Measurements from ENCODE around the gene KLK4.

The KLK4 gene

DNA sequence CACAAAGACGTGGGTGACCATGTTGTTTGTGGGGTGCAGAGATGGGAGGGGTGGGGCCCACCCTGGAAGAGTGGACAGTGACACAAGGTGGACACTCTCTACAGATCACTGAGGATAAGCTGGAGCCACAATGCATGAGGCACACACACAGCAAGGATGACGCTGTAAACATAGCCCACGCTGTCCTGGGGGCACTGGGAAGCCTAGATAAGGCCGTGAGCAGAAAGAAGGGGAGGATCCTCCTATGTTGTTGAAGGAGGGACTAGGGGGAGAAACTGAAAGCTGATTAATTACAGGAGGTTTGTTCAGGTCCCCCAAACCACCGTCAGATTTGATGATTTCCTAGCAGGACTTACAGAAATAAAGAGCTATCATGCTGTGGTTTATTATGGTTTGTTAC is 32.3 kb downstream of the KLK4 start:
- no peak for DNase-seq (ENCODE audit: low spot score)

DNA sequence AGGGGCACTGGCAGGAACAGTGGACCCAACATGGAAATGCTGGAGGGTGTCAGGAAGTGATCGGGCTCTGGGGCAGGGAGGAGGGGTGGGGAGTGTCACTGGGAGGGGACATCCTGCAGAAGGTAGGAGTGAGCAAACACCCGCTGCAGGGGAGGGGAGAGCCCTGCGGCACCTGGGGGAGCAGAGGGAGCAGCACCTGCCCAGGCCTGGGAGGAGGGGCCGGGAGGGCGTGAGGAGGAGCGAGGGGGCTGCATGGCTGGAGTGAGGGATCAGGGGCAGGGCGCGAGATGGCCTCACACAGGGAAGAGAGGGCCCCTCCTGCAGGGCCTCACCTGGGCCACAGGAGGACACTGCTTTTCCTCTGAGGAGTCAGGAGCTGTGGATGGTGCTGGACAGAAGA is 33.9 kb downstream of the KLK4 start:
- no peak for DNase-seq (ENCODE audit: low spot score)

DNA sequence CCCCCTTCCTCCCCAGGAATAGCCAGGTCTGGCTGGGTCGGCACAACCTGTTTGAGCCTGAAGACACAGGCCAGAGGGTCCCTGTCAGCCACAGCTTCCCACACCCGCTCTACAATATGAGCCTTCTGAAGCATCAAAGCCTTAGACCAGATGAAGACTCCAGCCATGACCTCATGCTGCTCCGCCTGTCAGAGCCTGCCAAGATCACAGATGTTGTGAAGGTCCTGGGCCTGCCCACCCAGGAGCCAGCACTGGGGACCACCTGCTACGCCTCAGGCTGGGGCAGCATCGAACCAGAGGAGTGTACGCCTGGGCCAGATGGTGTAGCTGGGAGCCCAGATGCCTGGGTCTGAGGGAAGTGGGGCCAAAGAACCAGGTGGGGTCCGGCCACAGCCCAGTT is 34.7 kb downstream of the KLK4 start:
- no peak for DNase-seq (ENCODE audit: low spot score)

DNA sequence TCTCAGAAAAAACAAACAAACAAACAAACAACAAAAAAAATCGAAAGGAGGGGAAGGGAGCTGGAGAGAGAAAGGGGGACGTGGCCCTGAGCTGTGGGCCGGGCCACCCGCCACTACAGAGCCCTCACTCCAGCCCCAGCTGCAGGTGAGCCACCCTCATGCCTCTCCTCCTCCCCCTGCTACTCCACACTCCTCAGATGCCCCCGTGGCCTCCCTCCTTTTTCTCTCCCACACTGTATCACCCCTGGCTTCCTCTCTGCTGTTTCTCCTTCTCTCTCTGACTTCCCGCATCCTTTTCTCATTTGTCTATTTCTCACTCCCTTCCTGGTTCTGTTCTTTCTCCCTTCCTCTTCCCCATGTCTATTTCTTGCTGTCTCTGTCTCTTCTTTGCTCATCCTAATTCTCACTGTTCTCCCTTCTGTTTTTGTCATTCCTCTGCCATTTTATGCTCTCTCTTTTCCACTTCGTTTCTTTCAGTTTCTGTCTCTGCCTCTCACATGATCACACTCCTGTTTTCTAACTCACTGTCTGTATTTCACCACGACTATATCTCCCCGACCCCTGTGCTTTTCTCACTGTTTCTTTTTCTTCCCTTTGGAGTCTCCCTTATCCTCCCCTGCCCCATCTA is 35.3 kb downstream of the KLK4 start:
- DNase-seq (ENCODE audit: low spot score), result no peak

DNA sequence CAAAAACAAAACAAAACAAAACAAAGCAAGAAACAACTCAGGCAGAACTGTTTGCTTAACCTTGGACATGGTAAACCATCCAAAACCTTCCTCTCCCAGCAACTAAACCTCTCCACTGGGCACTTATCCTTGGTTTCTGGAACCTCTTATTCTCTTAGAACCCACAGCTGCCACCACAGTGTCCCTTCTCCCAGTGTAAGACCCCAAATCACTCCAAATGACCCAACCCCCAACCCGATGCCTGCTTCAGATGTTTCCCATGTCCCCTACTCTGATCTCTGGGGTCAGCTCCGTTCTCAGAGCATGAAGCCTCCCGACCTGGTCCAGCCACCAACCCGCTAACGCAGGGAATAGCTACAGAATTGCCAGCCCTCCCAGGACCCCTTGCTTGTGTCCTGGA is 37.0 kb downstream of the KLK4 start:
- no peak for DNase-seq (ENCODE audit: low spot score)

DNA sequence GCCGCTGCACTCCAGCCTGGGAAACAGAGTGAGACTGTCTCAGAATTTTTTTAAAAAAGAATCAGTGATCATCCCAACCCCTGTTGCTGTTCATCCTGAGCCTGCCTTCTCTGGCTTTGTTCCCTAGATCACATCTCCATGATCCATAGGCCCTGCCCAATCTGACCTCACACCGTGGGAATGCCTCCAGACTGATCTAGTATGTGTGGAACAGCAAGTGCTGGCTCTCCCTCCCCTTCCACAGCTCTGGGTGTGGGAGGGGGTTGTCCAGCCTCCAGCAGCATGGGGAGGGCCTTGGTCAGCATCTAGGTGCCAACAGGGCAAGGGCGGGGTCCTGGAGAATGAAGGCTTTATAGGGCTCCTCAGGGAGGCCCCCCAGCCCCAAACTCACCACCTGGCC is 38.1 kb downstream of the KLK4 start, which contains the start of gene KLK2:
TSS of gene KLK2 (plus strand) at position 384 of the 400 bp plus-strand sequence. CDS start 35 bp downstream, outside the sequence.
- no peak for DNase-seq (ENCODE audit: low spot score)

DNA sequence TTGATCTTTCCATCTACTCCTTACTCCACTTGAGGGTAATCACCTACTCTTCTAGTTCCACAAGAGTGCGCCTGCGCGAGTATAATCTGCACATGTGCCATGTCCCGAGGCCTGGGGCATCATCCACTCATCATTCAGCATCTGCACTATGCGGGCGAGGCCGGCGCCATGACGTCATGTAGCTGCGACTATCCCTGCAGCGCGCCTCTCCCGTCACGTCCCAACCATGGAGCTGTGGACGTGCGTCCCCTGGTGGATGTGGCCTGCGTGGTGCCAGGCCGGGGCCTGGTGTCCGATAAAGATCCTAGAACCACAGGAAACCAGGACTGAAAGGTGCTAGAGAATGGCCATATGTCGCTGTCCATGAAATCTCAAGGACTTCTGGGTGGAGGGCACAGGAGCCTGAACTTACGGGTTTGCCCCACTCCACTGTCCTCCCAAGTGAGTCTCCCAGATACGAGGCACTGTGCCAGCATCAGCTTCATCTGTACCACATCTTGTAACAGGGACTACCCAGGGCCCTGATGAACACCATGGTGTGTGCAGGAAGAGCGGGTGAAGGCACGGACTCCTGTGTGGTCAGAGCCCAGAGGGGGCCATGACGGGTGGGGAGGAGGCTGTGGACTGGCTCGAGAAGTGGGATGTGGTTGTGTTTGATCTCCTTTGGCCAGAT is 40.6 kb downstream of the KLK4 start:
- DNase-seq (ENCODE audit: low spot score), result no peak

DNA sequence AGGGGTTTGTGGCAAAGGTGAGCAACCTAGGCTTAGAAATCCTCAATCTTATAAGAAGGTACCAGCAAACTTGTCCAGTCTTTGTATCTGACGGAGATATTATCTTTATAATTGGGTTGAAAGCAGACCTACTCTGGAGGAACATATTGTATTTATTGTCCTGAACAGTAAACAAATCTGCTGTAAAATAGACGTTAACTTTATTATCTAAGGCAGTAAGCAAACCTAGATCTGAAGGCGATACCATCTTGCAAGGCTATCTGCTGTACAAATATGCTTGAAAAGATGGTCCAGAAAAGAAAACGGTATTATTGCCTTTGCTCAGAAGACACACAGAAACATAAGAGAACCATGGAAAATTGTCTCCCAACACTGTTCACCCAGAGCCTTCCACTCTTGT is 41.7 kb downstream of the KLK4 start:
- no peak for DNase-seq (ENCODE audit: low spot score)

DNA sequence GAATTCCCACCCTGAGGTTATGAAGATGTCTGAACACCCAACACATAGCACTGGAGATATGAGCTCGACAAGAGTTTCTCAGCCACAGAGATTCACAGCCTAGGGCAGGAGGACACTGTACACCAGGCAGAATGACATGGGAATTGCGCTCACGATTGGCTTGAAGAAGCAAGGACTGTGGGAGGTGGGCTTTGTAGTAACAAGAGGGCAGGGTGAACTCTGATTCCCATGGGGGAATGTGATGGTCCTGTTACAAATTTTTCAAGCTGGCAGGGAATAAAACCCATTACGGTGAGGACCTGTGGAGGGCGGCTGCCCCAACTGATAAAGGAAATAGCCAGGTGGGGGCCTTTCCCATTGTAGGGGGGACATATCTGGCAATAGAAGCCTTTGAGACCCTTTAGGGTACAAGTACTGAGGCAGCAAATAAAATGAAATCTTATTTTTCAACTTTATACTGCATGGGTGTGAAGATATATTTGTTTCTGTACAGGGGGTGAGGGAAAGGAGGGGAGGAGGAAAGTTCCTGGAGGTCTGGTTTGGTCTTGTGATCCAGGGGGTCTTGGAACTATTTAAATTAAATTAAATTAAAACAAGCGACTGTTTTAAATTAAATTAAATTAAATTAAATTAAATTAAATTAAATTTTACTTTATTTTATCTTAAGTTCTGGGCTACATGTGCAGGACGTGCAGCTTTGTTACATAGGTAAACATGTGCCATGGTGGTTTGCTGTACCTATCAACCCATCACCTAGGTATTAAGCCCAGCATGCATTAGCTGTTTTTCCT is 49.5 kb downstream of the KLK4 start:
- no peak for DNase-seq (ENCODE audit: low spot score)

DNA sequence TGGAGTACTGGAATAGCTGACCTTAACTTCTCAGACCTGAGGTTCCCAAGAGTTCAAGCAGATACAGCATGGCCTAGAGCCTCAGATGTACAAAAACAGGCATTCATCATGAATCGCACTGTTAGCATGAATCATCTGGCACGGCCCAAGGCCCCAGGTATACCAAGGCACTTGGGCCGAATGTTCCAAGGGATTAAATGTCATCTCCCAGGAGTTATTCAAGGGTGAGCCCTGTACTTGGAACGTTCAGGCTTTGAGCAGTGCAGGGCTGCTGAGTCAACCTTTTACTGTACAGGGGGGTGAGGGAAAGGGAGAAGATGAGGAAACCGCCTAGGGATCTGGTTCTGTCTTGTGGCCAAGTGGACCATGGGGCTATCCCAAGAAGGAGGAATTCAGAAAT is 50.2 kb downstream of the KLK4 start:
- DNase-seq (ENCODE audit: low spot score), result no peak

DNA sequence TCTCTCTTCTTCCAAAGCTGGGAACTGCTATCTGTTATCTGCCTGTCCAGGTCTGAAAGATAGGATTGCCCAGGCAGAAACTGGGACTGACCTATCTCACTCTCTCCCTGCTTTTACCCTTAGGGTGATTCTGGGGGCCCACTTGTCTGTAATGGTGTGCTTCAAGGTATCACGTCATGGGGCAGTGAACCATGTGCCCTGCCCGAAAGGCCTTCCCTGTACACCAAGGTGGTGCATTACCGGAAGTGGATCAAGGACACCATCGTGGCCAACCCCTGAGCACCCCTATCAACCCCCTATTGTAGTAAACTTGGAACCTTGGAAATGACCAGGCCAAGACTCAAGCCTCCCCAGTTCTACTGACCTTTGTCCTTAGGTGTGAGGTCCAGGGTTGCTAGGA is 51.3 kb downstream of the KLK4 start:
- no peak for DNase-seq (ENCODE audit: low spot score)

DNA sequence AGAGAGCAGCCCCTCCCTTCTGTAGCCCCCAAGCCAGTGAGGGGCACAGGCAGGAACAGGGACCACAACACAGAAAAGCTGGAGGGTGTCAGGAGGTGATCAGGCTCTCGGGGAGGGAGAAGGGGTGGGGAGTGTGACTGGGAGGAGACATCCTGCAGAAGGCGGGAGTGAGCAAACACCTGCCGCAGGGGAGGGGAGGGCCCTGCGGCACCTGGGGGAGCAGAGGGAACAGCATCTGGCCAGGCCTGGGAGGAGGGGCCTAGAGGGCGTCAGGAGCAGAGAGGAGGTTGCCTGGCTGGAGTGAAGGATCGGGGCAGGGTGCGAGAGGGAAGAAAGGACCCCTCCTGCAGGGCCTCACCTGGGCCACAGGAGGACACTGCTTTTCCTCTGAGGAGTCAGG is 52.3 kb downstream of the KLK4 start:
- DNase-seq (ENCODE audit: low spot score), result no peak

DNA sequence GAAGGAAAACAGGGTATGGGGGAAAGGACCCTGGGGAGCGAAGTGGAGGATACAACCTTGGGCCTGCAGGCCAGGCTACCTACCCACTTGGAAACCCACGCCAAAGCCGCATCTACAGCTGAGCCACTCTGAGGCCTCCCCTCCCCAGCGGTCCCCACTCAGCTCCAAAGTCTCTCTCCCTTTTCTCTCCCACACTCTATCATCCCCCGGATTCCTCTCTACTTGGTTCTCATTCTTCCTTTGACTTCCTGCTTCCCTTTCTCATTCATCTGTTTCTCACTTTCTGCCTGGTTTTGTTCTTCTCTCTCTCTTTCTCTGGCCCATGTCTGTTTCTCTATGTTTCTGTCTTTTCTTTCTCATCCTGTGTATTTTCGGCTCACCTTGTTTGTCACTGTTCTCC is 53.8 kb downstream of the KLK4 start:
- DNase-seq (ENCODE audit: low spot score), result no peak

Measured in CD4-positive, alpha-beta T cell treated with Interleukin-6 at 100 ng/mL for 8 hours (primary cell).